C4-2B (cell line): ENCODE data around the gene H6PD.

Source experiments
- CTCF ChIP-seq: fragments of 450-650 bp; conservative IDR thresholded peaks from 2 replicates; pipeline ENCODE4 v1.5.1; 2017; ENCODE audit warnings: mild to moderate bottlenecking
- ZFX ChIP-seq: fragments of 450-650 bp; IDR thresholded peaks from 2 replicates; pipeline ENCODE4 v1.6.1; 2017

DNA sequence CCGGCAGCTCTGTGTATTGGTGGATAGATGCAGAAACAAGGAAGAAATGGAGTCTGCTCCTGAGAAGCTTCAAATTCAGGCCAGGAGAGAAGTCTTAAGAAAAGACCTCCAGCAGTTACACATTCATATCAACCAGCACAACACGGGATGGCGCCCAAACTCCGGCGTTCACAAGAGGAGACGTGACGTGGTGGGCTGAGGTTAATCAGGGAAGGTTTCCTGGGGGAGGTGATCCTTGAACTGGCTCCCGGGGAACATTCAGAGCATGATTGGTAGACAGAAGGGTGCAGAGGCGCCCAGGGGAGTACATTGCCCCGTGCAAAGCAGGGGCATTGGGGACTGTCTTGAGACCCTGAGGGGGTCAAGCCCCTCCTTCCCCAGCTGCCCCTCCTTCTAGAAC lies 30.5 kb downstream of the H6PD start:
- TF ChIP-seq CTCF (no peak), ZFX (no peak)
